Fibroblast of villous mesenchyme (primary cell): ENCODE data around the gene PFN1. TPM values are rescaled to one million over a fixed set of nuclear protein-coding genes. Genes with fewer than 3 reads are reported as not detected.
"Not testable (repeated sequence)": the region's sequence is repeated elsewhere in the genome, so short reads cannot be mapped to it uniquely, and the experiment has no call there.

ENCODE experiments used
- DNase-seq: peaks from one replicate; pipeline ENCODE4 v3.0.0-alpha.2; 2010; ENCODE audit warnings: low read depth
- H3K4me3 ChIP-seq: 2 replicates; pipeline ENCODE4 v1.5.1; 2011; ENCODE audit warnings: low read depth, mild to moderate bottlenecking, low read length
- total RNA-seq: library from RNA; depleted of rRNA; stranded (reverse); fragments of >200 nt; gene quantifications from 2 replicates; pipeline ENCODE4 v1.2.3, GENCODE V29; 2012
- TF ChIP-seq, protein P1 (sequence below): IDR thresholded peaks from 2 replicates; pipeline ENCODE4 v1.5.1; 2012; ENCODE audit warnings: low read depth, mild to moderate bottlenecking, low read length; ENCODE audit not compliant: insufficient read depth

The PFN1 gene
- total RNA-seq, 1 donor, result 581 TPM

DNA sequence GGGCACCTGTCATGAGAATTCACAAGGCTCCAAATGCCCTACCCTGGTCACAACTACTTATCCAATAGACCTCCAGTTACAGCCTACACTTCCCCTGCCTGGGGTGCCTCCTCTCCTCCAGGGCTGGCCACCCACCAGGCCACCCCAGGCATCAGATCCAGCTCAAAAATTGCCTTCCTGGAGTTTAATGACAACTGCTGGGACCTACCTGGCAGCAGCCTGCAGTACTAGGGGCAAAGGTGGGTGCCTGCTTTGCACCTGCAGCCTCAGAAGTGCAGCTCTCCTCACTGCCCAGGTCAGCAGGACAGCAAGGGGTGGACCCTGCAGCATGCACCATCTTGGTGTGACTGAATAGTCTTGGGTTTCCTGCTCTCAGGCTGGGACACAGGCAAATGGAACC lies 12.7 kb downstream of the PFN1 start:
- DNase-seq, result no peak
- TF ChIP-seq, protein P1, sequence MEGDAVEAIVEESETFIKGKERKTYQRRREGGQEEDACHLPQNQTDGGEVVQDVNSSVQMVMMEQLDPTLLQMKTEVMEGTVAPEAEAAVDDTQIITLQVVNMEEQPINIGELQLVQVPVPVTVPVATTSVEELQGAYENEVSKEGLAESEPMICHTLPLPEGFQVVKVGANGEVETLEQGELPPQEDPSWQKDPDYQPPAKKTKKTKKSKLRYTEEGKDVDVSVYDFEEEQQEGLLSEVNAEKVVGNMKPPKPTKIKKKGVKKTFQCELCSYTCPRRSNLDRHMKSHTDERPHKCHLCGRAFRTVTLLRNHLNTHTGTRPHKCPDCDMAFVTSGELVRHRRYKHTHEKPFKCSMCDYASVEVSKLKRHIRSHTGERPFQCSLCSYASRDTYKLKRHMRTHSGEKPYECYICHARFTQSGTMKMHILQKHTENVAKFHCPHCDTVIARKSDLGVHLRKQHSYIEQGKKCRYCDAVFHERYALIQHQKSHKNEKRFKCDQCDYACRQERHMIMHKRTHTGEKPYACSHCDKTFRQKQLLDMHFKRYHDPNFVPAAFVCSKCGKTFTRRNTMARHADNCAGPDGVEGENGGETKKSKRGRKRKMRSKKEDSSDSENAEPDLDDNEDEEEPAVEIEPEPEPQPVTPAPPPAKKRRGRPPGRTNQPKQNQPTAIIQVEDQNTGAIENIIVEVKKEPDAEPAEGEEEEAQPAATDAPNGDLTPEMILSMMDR, result no peak
- H3K4me3 ChIP-seq, result no peak overlapping the region

DNA sequence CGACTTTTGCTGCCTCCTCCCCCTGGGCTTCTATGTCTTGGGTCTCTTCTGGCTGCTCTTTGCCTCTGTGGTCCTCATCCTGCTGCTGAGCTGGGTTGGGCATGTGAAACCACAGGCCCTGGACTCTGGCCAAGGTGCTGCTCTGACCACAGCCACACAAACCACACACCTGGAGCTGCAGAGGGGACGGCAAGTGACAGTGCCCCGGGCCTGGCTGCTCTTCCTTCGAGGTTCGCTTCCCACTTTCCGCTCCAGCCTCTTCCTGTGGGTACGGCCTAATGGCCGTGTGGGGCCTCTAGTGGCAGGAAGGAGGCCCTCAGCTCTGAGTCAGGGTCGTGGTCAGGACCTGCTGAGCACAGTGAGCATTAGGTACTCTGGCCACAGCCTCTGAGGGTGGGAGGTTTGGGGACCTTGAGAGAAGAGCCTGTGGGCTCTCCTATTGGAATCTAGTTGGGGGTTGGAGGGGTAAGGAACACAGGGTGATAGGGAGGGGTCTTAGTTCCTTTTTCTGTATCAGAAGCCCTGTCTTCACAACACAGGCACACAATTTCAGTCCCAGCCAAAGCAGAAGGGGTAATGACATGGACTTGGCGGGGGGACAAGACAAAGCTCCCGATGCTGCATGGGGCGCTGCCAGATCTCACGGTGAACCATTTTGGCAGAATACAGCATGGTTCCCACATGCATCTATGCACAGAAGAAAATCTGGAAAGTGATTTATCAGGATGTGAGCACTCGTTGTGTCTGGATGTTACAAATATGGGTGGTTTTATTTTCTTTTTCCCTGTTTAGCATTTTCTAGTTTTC lies 14.0 kb downstream of the PFN1 start:
- peak; percentile 42 for DNase-seq
- H3K4me3 ChIP-seq, result no peak overlapping the region
- TF ChIP-seq, protein P1, result peak; percentile 52

DNA sequence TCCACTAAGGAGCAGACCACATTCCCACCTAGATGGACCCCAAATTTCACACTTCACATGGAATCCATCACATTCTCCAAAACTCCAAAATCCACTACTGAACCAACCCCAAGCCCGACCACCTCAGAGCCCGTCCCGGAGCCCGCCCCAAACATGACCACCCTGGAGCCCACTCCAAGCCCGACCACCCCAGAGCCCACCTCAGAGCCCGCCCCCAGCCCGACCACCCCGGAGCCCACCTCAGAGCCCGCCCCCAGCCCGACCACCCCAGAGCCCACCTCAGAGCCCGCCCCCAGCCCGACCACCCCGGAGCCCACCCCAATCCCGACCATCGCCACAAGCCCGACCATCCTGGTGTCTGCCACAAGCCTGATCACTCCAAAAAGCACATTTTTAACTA lies 14.7 kb downstream of the PFN1 start:
- TF ChIP-seq, protein P1, result no peak
- DNase-seq, result no peak
- no peak overlapping the region for H3K4me3 ChIP-seq

DNA sequence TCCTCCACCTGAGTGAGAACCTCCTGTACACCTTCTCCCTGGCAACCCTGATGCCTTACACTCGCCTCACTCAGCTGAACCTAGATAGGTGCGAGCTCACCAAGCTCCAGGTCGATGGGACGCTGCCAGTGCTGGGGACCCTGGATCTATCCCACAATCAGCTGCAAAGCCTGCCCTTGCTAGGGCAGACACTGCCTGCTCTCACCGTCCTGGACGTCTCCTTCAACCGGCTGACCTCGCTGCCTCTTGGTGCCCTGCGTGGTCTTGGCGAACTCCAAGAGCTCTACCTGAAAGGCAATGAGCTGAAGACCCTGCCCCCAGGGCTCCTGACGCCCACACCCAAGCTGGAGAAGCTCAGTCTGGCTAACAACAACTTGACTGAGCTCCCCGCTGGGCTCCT lies 15.6 kb downstream of the PFN1 start:
- no peak for DNase-seq
- TF ChIP-seq, protein P1, result no peak
- no peak overlapping the region for H3K4me3 ChIP-seq

DNA sequence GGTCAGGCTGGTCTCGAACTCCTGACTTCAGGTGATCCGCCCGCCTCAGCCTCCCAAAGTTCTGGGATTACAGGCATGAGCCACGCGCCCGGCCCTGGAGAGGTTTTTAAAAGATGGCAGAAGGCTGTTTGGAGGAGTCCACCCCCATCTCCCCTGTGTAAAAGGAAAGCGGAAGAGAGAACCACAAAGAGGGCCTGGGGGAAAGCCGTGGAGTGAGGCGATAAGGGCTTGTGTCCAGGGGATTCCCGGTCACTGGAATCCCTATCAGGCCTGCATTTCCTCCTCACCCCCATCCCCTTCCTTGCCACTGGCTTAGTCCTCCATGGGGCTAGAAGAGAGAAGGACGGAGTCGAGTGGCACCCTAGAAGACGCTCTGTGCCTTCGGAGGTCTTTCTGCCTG lies 16.4 kb downstream of the PFN1 start, which contains the start of gene GP1BA:
Gene GP1BA (plus strand): TSS at position 315 of the 400 bp plus-strand sequence. CDS start 328 bp downstream, outside the sequence.
- no peak within 1 kb of the TSS for H3K4me3 ChIP-seq
- DNase-seq, result no peak
- TF ChIP-seq, protein P1, result no peak

DNA sequence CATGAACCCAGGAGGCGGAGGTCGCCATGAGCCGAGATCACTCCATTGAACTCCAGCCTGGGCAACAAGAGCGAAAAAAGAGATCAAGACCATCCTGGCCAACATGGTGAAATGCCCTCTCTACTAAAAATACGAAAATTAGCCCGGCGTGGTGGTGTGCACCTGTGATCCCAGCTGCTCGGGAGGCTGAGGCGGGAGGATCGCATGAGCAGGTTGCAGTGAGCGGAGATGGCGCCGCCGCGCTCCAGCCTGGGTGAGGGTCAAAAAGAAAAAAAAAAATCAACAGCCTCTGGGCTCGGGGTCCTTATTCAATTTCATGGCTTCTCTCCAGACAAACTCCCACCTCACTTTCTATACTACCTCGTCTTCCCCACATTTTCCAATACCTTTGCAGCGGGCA lies 19.4 kb downstream of the PFN1 start:
- TF ChIP-seq, protein P1, result no peak
- DNase-seq, result no peak

DNA sequence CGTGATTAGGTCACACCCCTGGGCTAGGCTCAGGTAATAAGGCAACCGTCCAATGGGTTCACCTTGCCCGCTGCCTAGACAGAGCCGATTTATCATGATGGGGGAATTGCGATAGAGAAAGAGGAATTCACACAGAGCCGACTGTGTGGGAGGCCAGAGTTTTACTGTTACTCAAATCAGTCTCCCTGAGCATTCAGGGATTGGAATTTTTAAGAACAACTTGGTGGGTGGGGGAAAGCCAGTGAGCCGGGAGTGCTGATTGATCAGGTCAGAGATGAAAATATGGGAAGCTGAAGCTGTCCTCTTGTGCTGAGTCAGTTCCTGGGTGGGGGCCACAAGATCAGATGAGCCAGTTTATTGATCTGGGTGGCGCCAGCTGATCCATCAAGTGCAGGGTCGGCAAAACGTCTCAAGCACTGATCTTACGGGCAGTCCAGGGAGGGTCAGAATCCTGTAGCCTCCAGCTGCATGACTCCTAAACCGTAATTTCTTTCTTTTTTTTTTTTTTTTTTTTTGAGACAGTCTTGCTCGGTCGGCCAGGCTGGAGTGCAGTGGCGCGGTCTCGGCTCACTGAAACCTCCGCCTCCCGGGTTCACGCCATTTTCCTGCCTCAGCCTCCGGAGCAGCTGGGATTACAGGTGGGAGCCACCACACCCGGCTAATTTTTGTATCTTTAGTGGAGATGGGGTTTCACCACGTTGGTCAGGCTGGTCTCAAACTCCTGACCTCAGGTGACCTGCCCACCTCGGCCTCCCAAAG lies 21.6 kb downstream of the PFN1 start:
- not testable (repeated sequence) for H3K4me3 ChIP-seq, DNase-seq

More for the DNA sequence above, 19.4 kb downstream of the PFN1 start:
- no peak overlapping the region for H3K4me3 ChIP-seq
